HepG2 (cell line): Measurements from ENCODE around the gene TEK. TPM values are rescaled to one million over a fixed set of nuclear protein-coding genes. Genes with fewer than 3 reads are reported as not detected.

Source experiments
- ATAC-seq: fragments of 200-7000 bp; cut with Tn5 transposase; 3 replicates; pipeline ENCODE4 v1.9.1; 2020; ENCODE audit warnings: mild to moderate bottlenecking, moderate library complexity
- BruUV-seq: library from RNA; stranded (reverse); fragments of 400-500 nt; replicated peaks from 2 replicates; lab custom pipeline; 2021; lab: Mats Ljungman, UMichigan
- CTCF ChIA-PET: fragments of 300-600 bp; formaldehyde crosslinking; extraction: SDS; loops from one replicate; lab custom pipeline; 2021; ENCODE audit warnings: low total read pairs, inconsistent platforms, low intra/inter-chr PET ratio; lab: Yijun Ruan, JAX
- POLR2A ChIA-PET: fragments of 350-600 bp; sonication (Branson Sonifier 250); formaldehyde crosslinking; loops from one replicate; lab custom pipeline; 2020; ENCODE audit warnings: antibody characterized with exemption, inconsistent platforms; lab: Yijun Ruan, JAX
- DNase-seq: peaks from one replicate; pipeline ENCODE4 v3.0.0-alpha.2; 2015; ENCODE audit warnings: low spot score
- FAIRE-seq: peaks from 3 replicates; lab custom pipeline; 2011; peaks lifted over from hg19 to GRCh38; lab: Jason Lieb, UNC
- H2AFZ ChIP-seq: one replicate; pipeline ENCODE4 v1.6.1; 2011; ENCODE audit warnings: low read length, inconsistent platforms
- H3K27ac ChIP-seq: fragments of 300-600 bp; 3 replicates; pipeline ENCODE4 v1.8.0; 2011; ENCODE audit warnings: mixed run types, mild to moderate bottlenecking, mixed read lengths, low read length, inconsistent platforms; ENCODE audit not compliant: insufficient read depth; ENCODE audit errors: extremely low read length
- H3K27me3 ChIP-seq, 2 experiments: fragments of 200-600 bp in 1 of 2; 2 replicates in 1 of 2; 3 replicates in 1 of 2; pipeline versions ENCODE4 v1.6.0 to v1.8.0; 2011; ENCODE audit warnings: low read length in 2 of 2, mild to moderate bottlenecking in 2 of 2, moderate library complexity in 2 of 2, inconsistent platforms in 1 of 2; ENCODE audit not compliant: insufficient read depth in 2 of 2, control insufficient read depth in 1 of 2
- H3K36me3 ChIP-seq, 2 experiments: fragments of 200-600 bp in 1 of 2; replicated peaks in 1 of 2; 2 replicates in 1 of 2; 3 replicates in 1 of 2; pipeline versions ENCODE4 v1.5.1 to v1.8.0; 2011; ENCODE audit warnings: low read length in 2 of 2, inconsistent platforms in 1 of 2; ENCODE audit not compliant: insufficient read depth in 2 of 2, control insufficient read depth in 1 of 2
- H3K4me1 ChIP-seq: 2 replicates; pipeline ENCODE4 v1.5.1; 2012; ENCODE audit warnings: low read length, inconsistent platforms; ENCODE audit not compliant: insufficient read depth
- H3K4me2 ChIP-seq: 2 replicates; pipeline ENCODE4 v1.6.0; 2011; ENCODE audit warnings: low read depth, low read length, inconsistent platforms
- H3K4me3 ChIP-seq, 3 experiments: fragments of 200-600 bp in 1 of 3; sonication (generic), shearing (Covaris generic) in 1 of 3; replicated peaks in 1 of 3; 2 replicates each; pipeline ENCODE4 v1.5.1; 2011 to 2016; ENCODE audit warnings: low read length in 3 of 3, inconsistent platforms in 2 of 3, low read depth in 2 of 3, mild to moderate bottlenecking in 2 of 3, control low read depth in 1 of 3, mixed read lengths in 1 of 3; ENCODE audit not compliant: insufficient read depth in 1 of 3
- H3K79me2 ChIP-seq: one replicate; pipeline ENCODE4 v1.6.1; 2011; ENCODE audit warnings: low read length, inconsistent platforms; ENCODE audit not compliant: insufficient read depth
- H3K9ac ChIP-seq: 2 replicates; pipeline ENCODE4 v1.6.0; 2011; ENCODE audit warnings: mild to moderate bottlenecking, low read depth, low read length, inconsistent platforms; ENCODE audit not compliant: insufficient read depth
- H3K9me3 ChIP-seq: 2 replicates; pipeline ENCODE4 v1.5.1; 2012; ENCODE audit warnings: mild to moderate bottlenecking, low read length
- H4K20me1 ChIP-seq: 2 replicates; pipeline ENCODE4 v1.6.0; 2011; ENCODE audit warnings: inconsistent platforms, mild to moderate bottlenecking, low read length, moderate library complexity; ENCODE audit not compliant: insufficient read depth
- CENPT ChIP-seq: sonication (generic); formaldehyde crosslinking; IDR thresholded peaks from 2 replicates; pipeline ENCODE4 v1.8.0; 2022; ENCODE audit warnings: low read depth, mild to moderate bottlenecking, moderate library complexity, missing genetic modification reagents
- DNMT1 ChIP-seq: sonication (generic); formaldehyde crosslinking; IDR thresholded peaks from 2 replicates; pipeline ENCODE4 v1.5.1; 2020; ENCODE audit warnings: mild to moderate bottlenecking, missing genetic modification reagents
- EHMT2 ChIP-seq: fragments of 200-600 bp; sonication (generic); IDR thresholded peaks from 2 replicates; pipeline ENCODE4 v1.7.0; 2017; ENCODE audit warnings: antibody characterized with exemption, low read depth, low read length, borderline replicate concordance
- NFYC ChIP-seq: IDR thresholded peaks from 2 replicates; pipeline ENCODE4 v1.6.1; 2016; ENCODE audit warnings: missing genetic modification reagents, missing compliant biosample characterization
- NR2F6 ChIP-seq, 2 experiments: IDR thresholded peaks; 2 replicates each; pipeline ENCODE4 v1.6.1; 2016; ENCODE audit warnings: antibody characterized with exemption in 1 of 2, mild to moderate bottlenecking in 1 of 2
- PAWR ChIP-seq: sonication (generic); formaldehyde crosslinking; IDR thresholded peaks from 2 replicates; pipeline ENCODE4 v1.4.0; 2020; ENCODE audit warnings: missing genetic modification reagents, mild to moderate bottlenecking, borderline replicate concordance
- ZNF3 ChIP-seq: IDR thresholded peaks from 2 replicates; pipeline ENCODE4 v1.7.0; 2017; ENCODE audit warnings: inconsistent platforms
- ZNF564 ChIP-seq: sonication (generic); formaldehyde crosslinking; IDR thresholded peaks from 2 replicates; pipeline ENCODE4 v1.8.1; 2023; ENCODE audit warnings: mild to moderate bottlenecking, missing genetic modification reagents
- ZSCAN9 ChIP-seq: IDR thresholded peaks from 2 replicates; pipeline ENCODE4 v1.6.1; 2016; ENCODE audit warnings: borderline replicate concordance
- WGBS: methylation state at CpG from one replicate; pipeline ENCODE4 v1.1.6; 2017; ENCODE audit warnings: low lambda C conversion rate; 5-methylcytosine and 5-hydroxymethylcytosine counted together
- in situ Hi-C: cut with HindIII; loops from 2 replicates; pipeline ENCODE4 v1.10.0; 2017; ENCODE audit warnings: low pct_unique_long_range_greater_than_20kb; ENCODE audit not compliant: extremely low pct_ligation_motif_present
- intact Hi-C: fragments of 100-400 bp; cut with micrococcal nuclease; formaldehyde crosslinking; loops from one replicate; pipeline ENCODE4 v1.10.0; 2022; ENCODE audit not compliant: unreplicated experiment
- polyA plus RNA-seq, 8 experiments: library from polyadenylated mRNA; depleted of rRNA in 3 of 8; stranded (reverse) in 7 of 8; unstranded in 1 of 8; fragments of >200 nt; fragmentation: Illumina TruSeq in 4 of 8; extraction: Trizol in 4 of 8; gene quantifications; 2 replicates each; pipeline versions ENCODE4 v1.2.1 to v1.2.3, GENCODE V29; 2011 to 2016; ENCODE audit warnings: low read depth in 4 of 8, missing spikeins in 1 of 8, mixed read lengths in 1 of 8; ENCODE audit not compliant: insufficient read depth in 1 of 8
- total RNA-seq, 5 experiments: library from RNA; depleted of rRNA; stranded (reverse); fragments of >200 nt; fragmentation: Illumina TruSeq; extraction: Trizol; gene quantifications; 2 replicates each; pipeline ENCODE4 v1.2.3, GENCODE V29; 2016; ENCODE audit warnings: low read depth in 1 of 5
- TF ChIP-seq, protein P1 (sequence below): sonication (generic); formaldehyde crosslinking; IDR thresholded peaks from one replicate; pipeline ENCODE4 v1.5.1; 2020; ENCODE audit warnings: mild to moderate bottlenecking, missing genetic modification reagents; ENCODE audit errors: not compliant biosample characterization
- TF ChIP-seq, protein P2 (sequence below): sonication (generic); formaldehyde crosslinking; IDR thresholded peaks from 2 replicates; pipeline ENCODE4 v1.5.1; 2020; ENCODE audit warnings: mild to moderate bottlenecking, missing genetic modification reagents, moderate library complexity

The TEK gene
- total and polyA plus RNA-seq, 2 of the 13 experiments (the other 11 are each of a cell fraction or from before 2014, with no cell fraction given): not detected

DNA sequence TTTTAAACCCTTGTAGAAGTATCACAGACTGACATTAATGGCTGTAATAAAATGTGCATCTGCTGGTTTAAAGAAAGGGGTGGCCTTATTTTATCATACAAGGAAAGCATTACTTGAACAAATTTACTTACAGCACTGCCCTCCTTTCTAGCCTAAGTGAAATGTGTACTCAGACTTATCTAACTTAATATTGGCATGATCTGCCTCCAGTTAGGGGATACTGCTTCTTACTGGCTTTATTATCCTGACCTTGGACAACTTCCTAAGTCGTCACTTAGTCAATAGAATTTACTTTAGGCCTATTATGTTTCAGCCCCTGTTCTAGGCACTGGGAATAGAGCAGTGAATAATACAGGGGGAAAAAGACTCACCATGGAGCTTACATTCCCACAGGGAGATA lies 79.4 kb downstream of the TEK start:
- Histone ChIP-seq H3K9me3 (no peaks in the 10 kb centered on the region), H3K79me2 (no peaks in the 10 kb centered on the region), H3K4me3 (no peak overlapping the region), H3K9ac (no peak overlapping the region), H3K4me2 (no peak overlapping the region), H3K4me1 (no peaks in the 10 kb centered on the region), H4K20me1 (no peaks in the 10 kb centered on the region), H3K36me3 (no peaks in the 10 kb centered on the region), H3K27ac (no peak overlapping the region), H3K27me3 (peaks cover 0 to 5% of the 10 kb centered on the region in 2 experiments; a peak in 1 of 5 replicates), H2AFZ (no peak overlapping the region)
- ChIA-PET POLR2A (no interaction called here), CTCF (no interaction called here)
- DNase-seq (no peak), ATAC-seq (no peak), FAIRE-seq (no peak)
- no TSS peak for BruUV-seq
- intact Hi-C loops: no loop called here
- in situ Hi-C loops: no loop called here
- 0% methylated on average over 1 of the region's 1 CpG for WGBS
- no peak for TF ChIP-seq EHMT2
- TF ChIP-seq, protein P1, sequence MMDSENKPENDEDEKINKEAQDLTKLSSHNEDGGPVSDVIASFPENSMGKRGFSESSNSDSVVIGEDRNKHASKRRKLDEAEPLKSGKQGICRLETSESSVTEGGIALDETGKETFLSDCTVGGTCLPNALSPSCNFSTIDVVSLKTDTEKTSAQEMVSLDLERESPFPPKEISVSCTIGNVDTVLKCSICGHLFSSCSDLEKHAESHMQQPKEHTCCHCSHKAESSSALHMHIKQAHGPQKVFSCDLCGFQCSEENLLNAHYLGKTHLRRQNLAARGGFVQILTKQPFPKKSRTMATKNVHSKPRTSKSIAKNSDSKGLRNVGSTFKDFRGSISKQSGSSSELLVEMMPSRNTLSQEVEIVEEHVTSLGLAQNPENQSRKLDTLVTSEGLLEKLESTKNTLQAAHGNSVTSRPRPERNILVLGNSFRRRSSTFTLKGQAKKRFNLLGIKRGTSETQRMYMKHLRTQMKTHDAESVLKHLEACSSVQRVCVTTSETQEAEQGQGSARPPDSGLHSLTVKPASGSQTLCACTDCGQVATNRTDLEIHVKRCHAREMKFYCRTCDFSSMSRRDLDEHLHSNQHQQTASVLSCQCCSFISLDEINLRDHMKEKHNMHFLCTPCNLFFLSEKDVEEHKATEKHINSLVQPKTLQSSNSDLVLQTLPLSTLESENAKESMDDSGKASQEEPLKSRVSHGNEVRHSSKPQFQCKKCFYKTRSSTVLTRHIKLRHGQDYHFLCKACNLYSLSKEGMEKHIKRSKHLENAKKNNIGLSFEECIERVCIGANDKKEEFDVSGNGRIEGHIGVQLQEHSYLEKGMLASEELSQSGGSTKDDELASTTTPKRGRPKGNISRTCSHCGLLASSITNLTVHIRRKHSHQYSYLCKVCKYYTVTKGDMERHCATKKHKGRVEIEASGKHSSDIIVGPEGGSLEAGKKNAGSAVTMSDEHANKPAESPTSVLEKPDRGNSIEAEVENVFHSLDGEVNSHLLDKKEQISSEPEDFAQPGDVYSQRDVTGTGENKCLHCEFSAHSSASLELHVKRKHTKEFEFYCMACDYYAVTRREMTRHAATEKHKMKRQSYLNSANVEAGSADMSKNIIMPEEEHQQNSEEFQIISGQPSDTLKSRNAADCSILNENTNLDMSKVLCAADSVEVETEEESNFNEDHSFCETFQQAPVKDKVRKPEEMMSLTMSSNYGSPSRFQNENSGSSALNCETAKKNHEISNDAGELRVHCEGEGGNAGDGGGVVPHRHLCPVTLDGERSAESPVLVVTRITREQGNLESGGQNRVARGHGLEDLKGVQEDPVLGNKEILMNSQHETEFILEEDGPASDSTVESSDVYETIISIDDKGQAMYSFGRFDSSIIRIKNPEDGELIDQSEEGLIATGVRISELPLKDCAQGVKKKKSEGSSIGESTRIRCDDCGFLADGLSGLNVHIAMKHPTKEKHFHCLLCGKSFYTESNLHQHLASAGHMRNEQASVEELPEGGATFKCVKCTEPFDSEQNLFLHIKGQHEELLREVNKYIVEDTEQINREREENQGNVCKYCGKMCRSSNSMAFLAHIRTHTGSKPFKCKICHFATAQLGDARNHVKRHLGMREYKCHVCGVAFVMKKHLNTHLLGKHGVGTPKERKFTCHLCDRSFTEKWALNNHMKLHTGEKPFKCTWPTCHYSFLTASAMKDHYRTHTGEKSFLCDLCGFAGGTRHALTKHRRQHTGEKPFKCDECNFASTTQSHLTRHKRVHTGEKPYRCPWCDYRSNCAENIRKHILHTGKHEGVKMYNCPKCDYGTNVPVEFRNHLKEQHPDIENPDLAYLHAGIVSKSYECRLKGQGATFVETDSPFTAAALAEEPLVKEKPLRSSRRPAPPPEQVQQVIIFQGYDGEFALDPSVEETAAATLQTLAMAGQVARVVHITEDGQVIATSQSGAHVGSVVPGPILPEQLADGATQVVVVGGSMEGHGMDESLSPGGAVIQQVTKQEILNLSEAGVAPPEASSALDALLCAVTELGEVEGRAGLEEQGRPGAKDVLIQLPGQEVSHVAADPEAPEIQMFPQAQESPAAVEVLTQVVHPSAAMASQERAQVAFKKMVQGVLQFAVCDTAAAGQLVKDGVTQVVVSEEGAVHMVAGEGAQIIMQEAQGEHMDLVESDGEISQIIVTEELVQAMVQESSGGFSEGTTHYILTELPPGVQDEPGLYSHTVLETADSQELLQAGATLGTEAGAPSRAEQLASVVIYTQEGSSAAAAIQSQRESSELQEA: no peak
- no peak for TF ChIP-seq ZNF3 (CRISPR knock-in tag)
- TF ChIP-seq CENPT (CRISPR knock-in tag): no peak
- TF ChIP-seq PAWR (CRISPR knock-in tag): no peak
- no peak for TF ChIP-seq NR2F6 (IDR thresholded peaks at IDR 0.05)
- no peak for TF ChIP-seq NR2F6 (CRISPR knock-in tag; IDR thresholded peaks at IDR 0.05)
- TF ChIP-seq, protein P2, sequence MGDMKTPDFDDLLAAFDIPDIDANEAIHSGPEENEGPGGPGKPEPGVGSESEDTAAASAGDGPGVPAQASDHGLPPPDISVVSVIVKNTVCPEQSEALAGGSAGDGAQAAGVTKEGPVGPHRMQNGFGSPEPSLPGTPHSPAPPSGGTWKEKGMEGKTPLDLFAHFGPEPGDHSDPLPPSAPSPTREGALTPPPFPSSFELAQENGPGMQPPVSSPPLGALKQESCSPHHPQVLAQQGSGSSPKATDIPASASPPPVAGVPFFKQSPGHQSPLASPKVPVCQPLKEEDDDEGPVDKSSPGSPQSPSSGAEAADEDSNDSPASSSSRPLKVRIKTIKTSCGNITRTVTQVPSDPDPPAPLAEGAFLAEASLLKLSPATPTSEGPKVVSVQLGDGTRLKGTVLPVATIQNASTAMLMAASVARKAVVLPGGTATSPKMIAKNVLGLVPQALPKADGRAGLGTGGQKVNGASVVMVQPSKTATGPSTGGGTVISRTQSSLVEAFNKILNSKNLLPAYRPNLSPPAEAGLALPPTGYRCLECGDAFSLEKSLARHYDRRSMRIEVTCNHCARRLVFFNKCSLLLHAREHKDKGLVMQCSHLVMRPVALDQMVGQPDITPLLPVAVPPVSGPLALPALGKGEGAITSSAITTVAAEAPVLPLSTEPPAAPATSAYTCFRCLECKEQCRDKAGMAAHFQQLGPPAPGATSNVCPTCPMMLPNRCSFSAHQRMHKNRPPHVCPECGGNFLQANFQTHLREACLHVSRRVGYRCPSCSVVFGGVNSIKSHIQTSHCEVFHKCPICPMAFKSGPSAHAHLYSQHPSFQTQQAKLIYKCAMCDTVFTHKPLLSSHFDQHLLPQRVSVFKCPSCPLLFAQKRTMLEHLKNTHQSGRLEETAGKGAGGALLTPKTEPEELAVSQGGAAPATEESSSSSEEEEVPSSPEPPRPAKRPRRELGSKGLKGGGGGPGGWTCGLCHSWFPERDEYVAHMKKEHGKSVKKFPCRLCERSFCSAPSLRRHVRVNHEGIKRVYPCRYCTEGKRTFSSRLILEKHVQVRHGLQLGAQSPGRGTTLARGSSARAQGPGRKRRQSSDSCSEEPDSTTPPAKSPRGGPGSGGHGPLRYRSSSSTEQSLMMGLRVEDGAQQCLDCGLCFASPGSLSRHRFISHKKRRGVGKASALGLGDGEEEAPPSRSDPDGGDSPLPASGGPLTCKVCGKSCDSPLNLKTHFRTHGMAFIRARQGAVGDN: no peak
- no peak for TF ChIP-seq DNMT1 (CRISPR knock-in tag)
- no peak for TF ChIP-seq NFYC (CRISPR knock-in tag)
- no peak for TF ChIP-seq ZNF564 (CRISPR knock-in tag)
- no peak for TF ChIP-seq ZSCAN9 (CRISPR knock-in tag)
